Fibroblast of peridontal ligament (primary cell): ENCODE data around the gene NDUFA7.
"Not testable (repeated sequence)": the region's sequence is repeated elsewhere in the genome, so short reads cannot be mapped to it uniquely, and the experiment has no call there.

Experiments
- DNase-seq: peaks from one replicate; pipeline ENCODE4 v3.0.0-alpha.2; 2010; ENCODE audit errors: extremely low read depth

The NDUFA7 gene

DNA sequence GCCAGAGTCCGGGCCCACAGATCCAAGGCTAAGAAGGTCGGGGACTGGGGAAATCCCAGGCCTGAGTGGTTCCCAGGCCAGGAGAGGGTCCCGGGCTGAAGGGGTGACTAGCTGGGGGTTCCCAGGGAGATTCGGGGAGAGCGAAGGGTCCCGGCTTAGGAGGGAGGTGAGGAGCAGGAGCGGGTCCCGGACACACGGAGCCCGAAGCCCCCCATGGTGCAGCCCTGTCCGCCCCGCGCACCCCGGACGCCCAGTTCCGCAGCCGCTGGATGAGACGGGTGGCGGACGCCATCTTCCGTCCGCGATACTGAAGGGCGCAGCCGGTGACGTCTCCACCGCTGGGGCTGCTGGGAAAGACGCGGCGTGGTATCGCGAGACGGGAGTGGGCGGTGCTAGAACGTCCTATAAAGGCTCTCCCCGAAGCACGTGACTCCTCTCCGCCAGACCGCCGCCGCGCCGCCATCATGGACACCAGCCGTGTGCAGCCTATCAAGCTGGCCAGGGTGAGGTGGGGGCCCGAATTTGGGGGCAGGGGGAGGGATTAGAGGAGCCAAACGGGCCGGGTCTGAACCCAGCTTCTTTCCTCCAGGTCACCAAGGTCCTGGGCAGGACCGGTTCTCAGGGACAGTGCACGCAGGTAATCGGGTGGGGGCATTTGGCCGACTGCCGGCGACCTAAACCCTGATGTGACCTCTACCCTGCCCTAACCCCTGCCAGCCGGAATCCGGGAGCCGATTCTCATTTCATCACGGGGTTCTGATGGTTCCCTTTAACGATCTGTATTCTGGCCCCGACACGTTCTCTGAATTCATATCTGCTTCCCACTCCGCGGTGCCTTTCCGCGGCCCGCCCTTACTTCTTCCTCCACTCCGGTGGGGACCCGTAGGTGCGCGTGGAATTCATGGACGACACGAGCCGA lies at the start of gene NDUFA7, which contains the start of gene RPS28:
TSS of gene NDUFA7 (minus strand) at position 309 of the 919 bp plus-strand sequence. CDS start at position 292, 17 bp downstream.
TSS of gene RPS28 (plus strand) at position 430 of the 919 bp plus-strand sequence. CDS start at position 465, 35 bp downstream.
- peak; percentile 96 for DNase-seq

DNA sequence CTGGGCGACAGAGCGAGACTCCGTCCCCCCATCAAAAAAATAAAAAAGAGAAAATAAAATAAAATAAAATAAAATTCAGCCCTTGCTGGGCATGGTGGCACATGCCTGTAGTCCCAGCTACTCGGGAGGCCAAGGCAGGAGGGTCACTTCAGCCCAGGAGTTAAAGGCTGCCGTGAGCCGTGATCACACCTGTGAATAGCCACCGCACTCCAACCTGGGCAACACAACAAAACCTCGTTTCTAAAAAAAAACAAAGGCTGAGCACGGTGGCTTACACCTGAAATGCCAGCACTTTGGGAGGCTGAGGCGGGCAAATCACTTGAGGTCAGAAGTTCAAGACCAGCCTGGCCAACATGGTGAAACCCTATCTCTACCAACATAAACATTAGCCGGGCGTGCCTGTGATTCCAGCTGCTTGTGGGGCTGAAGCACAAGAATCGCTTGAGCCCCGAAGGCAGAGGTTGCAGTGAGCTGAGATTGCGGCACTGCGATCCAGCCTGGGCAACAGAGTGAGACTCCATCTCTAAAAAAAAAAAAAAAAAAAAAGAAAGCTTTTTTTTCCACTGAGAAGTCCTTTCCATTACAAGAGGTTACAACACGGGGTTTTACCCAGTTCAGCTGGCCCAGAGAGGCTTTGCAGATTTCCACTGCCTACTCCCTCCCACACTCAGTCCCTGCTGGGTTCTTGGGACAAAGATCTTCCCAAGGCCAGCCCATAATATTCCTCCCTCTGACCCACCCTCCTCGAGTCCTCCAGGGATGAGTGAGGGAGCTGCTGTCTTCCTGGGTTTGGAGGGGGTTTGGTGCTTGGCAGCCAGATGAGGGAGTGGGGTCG lies 49.2 kb upstream of the NDUFA7 start:
- DNase-seq: peak; percentile 23

DNA sequence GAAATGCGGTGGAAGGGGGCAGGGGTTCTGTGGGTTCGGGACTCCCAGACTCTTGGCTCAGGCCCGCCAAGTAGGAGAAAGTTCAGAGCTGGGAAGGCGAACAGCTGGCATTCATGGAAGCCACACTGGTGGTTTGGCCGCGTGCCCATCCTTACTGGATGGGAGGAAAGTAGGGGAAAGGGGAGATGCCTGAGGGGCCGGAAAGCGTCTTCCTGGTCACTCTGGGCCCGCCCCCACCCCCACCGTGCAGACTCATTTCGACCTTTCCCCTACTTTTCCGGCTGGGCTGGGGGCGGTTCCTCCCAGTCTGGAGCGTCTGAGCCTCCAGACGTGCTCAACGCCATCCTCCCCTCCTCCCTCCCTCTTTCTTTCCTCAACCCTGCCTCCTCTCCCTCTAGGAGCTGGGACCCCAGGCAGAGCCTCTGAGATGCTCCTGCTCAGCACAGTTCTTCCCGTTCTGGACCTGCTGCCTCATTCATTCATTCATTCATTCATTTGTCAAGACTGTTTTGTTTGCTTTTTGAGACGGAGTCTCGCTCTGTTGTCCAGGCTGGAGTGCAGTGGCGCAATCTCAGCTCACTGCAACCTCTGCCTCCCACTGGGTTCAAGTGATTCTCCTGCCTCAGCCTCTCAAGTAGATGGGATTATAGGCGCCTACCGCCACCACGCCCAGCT lies 46.3 kb upstream of the NDUFA7 start:
- DNase-seq: peak; percentile 95

DNA sequence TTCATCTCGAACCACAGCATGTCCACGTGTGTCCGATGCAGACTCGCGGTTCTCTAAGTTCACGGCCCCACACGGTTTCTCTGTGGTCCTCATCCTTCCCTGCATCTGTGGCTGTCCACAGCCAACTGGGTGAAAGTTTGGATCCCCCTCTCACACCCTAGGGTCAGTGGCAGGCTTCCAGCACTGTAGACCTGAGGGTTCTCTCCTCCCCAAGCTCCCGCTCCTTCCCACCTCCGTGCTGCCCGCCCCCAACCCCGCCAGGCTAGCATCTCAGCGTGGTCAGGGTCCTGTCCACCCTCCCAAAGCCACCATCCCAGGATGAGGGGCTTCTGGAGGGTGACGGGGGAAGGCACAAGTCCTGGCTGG lies 45.8 kb upstream of the NDUFA7 start:
- DNase-seq: peak; percentile 31

DNA sequence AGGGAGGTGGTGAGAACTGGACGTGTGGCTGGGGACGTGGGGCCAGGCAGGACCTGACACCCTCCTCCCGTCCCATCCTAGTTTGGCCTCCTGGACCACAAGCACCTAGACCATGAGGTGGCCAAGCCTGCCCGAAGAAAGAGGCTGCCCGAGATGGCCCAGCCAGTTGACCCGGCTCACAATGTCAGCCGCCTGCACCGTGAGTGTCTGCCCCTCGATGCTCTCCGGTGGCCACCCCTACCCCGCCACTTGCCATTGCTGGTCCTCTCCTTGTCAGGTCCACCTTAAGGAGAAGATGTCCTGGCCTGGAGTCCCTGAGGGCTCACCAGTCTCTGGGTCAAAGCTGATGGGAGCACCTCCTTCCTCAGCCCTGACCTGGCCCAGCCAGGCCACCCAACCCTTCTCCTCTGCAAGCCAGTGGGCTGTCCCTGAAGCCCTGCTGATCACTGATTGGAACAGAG lies 45.0 kb upstream of the NDUFA7 start:
- DNase-seq: no peak

DNA sequence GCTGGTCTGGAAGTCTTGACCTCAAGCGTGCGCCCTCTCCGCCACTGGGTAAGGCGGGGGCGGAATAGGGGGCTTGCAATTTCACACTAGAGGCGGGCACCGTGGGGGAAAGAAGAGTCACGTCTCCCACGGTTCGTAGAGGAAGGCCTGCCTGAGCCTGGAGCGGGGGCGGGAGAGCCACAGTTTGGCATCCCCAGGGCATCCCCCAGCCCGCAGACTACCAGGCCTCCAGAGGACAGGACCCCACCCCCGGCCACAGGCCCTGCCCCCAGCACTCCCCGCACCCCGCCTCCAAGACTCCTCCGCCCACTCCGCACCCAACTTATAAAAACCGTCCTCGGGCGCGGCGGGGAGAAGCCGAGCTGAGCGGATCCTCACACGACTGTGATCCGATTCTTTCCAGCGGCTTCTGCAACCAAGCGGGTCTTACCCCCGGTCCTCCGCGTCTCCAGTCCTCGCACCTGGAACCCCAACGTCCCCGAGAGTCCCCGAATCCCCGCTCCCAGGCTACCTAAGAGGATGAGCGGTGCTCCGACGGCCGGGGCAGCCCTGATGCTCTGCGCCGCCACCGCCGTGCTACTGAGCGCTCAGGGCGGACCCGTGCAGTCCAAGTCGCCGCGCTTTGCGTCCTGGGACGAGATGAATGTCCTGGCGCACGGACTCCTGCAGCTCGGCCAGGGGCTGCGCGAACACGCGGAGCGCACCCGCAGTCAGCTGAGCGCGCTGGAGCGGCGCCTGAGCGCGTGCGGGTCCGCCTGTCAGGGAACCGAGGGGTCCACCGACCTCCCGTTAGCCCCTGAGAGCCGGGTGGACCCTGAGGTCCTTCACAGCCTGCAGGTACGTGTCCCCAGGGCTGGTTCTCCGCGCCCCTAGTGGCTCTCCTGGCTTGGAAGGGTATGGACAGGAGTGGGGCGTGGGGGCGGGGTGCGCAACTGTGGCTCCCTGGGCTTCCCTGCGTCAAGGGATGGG lies 42.9 kb upstream of the NDUFA7 start, which contains the start of gene ANGPTL4:
TSS of gene ANGPTL4 (plus strand) at position 353 of the 969 bp plus-strand sequence. CDS start at position 520, 167 bp downstream.
- peak; percentile 68 for DNase-seq

DNA sequence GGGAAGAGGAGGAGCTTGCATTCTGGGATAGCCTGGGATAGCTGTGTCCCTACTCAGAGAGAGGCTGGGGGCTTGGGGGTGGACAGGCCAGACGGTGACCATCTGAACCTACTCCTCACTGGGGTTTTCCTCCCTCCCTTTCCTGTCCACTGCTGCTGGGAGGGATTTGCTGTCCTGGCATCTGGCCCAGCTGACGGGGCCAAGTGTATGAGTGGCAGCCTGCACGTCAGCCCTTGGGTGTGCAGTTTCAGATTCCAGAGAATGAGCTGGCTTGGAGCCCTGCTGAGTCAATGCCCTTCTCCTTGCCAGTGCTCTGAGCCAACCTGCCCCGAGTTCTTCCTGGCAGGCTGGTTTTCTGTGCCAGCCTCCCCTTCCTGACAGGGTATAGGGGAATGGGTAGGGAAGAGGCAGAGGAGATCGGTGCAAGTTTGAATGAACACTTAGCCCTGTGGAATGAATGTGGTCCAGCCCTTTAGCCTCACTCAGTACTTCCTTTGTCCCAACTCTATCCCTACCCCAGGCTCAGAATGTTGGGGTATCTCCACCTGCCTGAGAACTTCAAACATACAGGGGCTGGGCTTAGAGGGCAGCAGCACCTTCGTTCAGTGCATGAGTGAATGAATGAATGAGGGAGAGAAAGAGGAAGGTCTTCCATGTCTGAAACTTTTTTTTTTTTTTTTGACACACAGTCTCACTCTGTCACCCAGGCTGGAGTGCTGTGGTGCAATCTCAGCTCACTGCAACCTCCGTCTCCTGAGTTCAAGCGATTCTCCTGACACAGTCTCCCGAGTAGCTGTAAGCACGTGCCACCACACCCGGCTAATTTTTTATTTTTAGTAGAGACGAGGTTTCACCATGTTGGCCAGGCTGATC lies 41.0 kb upstream of the NDUFA7 start:
- peak; percentile 99 for DNase-seq

DNA sequence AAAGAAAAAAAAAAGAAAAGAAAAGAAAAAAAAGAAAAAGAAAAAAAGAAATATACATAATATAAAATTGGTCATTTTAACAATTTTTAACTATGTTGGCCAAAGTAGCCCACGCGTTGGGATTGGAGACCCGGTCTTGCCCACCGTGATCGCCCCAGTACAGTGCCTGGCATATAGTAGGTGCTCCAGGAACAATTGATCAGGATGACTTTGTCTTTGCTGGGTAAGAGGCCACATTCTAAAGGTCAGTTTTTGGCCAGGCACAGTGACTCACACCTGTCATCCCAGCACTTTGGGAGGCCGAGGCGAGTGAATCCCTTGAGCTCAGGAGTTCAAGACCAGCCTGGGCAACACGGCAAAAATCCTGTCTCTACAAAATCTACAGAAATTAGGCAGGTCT lies 39.0 kb upstream of the NDUFA7 start:
- DNase-seq: no peak

DNA sequence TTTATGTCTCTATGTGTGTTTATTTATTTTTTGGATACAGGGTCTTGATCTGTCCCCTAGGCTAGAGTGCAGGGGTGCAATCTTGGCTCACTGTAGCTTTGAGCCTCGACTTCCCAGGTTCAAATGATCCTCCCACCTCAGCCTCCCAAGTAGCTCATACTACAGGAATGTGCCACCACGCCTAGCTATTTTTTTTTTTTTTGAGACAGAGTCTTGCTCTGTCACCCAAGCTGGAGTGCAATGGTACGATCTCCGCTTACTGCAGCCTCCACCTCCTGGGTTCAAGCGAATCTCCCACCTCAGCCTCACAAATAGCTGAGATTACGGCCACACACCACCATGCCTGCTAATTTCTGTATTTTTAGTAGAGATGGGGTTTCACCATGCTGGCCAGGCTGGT lies 37.8 kb upstream of the NDUFA7 start:
- DNase-seq: no peak

DNA sequence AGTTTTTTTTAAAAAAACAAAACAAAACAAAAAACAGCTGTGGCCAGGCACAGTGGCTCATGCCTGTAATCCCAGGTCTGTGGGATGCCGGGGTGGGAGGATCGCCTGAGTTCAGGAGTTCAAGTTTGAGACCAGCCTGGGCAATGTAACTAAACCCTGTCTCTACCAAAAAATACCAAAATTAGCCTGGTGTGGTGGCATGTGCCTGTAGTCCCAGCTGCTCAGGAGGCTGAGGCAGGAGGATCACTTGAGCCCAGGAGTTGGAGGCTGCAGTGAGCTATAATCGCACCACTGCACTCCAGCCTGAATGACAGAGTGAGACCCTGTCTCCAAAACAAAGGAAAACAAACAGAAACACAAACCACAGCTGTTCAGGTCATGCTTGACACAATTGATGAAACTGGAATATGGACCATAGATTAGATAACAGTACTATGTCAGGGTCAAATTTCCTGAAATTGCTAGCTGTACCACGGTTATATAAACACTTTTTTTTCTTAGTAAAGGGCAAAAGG lies 35.9 kb upstream of the NDUFA7 start:
- DNase-seq: peak; percentile 21

DNA sequence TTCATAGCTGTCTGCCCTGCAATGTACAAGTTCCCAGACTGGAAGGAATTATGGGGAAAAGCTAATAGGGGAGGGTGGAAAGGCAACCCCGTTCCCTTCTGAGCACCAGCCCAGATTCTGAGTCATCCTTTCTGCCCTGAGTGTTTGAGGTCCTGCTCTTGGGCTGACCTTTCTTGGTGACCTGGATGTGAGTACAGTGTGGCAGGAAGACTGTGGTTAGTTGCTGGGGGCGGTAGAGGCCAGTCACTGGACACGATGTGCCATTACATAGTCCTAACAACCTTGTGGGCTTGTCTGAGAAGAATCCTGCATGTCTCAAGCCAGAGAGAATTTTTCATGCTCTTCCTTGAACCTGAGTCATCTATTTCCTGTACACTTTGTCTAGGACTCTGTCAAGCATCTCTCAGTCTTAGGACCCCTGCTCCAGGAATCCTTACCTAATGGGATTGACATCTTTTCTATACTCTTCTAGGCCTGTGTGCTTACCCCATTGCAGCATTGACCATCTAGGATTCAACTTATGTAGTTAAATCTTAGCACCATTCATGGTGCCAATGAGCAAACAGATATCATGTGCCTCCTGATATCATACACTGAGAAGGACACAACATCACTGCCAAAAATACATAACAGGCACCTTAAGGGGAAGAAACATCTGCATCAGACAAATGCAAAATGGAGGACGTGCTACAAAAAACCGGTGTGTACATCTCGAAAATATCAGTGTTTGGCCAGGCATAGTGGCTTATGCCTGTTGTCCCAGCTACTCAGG lies 34.6 kb upstream of the NDUFA7 start:
- peak; percentile 87 for DNase-seq

DNA sequence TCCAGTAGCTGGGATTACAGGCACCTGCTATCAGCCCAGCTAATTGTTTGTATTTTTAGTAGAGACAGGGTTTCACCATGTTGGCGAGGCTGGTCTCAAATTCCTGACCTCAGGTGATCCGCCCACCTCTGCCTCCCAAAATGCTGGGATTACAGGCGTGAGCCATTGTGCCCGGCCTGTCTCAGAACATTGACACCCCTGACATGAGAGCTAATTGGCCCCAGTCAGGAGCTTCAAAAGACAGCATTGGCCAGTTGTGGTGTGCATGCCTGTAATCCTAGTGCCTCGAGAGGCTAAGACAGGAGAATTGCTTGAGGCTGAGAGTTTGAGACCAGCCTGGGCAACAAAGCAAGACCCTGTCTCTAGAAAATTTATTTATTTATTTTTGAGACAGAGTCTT lies 31.7 kb upstream of the NDUFA7 start:
- not testable (repeated sequence) for DNase-seq

DNA sequence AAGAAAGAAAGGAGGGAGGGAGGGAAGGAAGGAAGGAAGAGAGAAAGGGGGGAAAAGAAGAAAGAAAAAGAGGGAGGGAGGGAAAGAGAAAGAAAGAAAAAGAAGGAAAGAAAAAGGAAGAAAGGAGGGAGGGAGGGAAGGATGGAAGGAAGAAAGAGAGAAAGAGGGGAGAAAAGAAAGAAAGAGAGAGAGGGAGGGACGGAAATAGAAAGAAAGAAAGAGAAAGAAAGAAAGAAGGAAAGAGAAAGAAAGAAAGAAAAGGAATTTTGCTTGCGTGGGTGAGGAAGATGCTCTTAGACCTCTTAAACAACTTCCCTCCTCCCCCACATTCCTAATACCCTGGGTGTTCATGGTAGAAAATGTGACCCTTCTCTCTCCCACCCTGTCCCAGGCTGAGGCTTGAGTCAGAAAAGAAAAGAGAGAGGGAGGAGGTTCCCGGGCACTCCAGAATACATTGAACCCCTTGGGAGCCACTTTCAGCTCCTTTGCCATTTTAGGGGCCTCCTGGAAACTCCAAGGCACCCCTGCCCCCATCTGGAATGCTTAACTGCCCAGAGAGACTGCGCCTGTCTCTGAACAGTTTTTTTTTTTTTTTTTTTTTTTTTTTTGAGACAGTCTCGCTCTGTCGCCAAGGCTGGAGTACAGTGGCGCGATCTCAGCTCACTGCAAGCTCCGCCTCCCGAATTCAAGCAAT lies 31.1 kb upstream of the NDUFA7 start:
- DNase-seq: peak; percentile 12

DNA sequence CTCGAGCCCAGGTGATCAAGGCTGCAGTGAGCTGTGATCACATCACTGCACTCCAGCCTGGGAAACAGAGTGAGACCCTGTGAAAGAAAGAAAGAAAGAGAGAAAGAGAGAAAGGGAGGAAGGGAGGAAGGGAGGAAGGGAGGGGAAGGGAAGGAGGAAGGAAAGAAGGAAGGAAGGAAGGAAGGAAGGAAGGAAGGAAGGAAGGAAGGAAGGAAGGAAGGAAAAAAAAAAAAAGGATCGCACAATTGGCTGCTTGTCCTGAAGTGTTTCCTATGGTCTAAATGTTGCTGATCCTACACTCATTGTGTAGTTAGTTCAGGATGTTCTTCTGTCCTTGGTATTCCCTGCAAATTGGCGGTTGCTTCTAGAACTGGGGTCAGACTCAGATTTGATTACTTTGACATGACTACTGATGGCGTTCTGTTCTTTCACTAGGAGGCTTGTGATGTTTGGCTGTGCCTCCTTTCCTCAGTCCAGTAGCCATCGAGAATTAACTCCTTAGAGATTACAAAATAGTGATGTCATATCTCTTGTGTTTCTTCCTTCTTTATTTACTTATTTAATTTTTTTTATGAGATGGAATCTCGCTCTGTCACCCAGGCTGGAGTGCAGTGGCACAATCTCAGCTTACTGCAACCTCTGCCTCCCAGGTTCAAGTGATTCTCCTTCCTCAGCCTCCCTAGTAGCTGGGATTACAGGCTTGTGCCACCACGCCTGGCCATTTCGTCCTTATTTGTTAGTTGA lies 28.6 kb upstream of the NDUFA7 start:
- peak; percentile 12 for DNase-seq

DNA sequence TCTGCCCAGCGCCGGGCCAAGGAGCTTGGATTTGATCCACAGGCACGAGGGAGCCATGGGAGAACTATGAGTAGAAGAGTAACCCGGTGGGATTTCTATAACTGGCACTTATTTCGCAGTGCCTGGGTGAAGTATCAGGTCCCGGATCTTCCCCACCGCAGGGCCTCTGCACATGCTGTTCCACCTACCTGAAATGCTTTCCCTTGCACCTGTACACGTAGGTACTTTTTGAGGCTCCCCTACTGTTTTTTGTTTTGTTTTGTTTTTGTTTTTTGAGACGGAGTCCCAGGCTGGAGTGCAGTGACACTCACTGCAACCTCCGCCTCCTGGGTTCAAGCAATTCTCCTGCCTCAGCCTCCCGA lies 22.3 kb upstream of the NDUFA7 start:
- no peak for DNase-seq

DNA sequence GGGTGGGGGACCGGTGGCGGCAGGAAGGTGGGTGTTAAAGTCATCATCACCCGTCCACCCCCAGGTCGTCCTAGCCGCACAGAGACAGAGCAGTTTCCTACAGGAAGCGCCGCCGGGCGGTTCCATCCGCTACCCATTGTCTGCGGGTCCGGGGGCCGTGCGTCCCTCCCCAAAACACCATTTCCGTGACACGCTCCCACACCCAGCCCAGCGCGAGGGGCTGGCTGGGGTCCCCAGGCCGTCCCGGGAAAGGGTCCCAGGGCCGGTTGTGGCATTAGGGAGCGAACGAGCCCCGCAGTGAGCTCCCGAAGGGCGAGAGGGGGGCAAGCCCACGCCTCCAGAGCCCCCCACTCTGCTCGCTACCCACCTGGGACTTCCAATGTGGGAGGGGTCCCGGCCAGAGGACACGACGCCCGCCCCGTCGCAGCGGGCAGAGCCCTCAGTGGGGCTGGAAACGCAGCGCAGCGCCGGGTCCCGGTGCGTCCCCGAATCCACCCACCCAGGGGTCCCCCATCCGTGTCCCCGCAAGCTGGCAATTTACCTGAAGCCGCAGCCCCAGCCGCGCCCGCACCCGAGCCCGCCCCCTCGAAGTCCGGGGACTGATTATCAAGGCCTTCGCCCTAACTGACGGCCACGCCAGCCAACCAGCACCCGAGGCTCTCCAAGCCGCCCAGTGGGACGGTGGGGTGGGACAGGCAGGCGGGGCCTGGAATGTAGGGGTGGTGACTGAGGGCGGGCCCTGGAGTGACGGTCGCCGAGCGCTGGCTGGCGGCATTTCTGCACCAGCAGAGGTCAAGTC lies 21.7 kb upstream of the NDUFA7 start, which contains the start of gene KANK3:
TSS of gene KANK3 (minus strand) at position 579 of the 799 bp plus-strand sequence. CDS start 5,434 bp downstream, outside the sequence.
- DNase-seq: peak; percentile 79
